Mononuclear cell (primary cell): Measurements from ENCODE around the gene XG. TPM values are rescaled to one million over a fixed set of nuclear protein-coding genes. Genes with fewer than 3 reads are reported as not detected.
"Not testable (repeated sequence)": the region's sequence is repeated elsewhere in the genome, so short reads cannot be mapped to it uniquely, and the experiment has no call there.

Experiments
- H3K27me3 ChIP-seq: 2 replicates; pipeline ENCODE4 v1.6.0; 2011; ENCODE audit warnings: low read length, control low read depth; ENCODE audit not compliant: insufficient read depth
- H3K4me1 ChIP-seq: 2 replicates; pipeline ENCODE4 v1.5.1; 2011; ENCODE audit warnings: mild to moderate bottlenecking, low read length, control low read depth; ENCODE audit not compliant: insufficient read depth
- H3K4me3 ChIP-seq: 2 replicates; pipeline ENCODE4 v1.5.1; 2011; ENCODE audit warnings: mild to moderate bottlenecking, low read length, moderate library complexity
- H3K9me3 ChIP-seq: 2 replicates; pipeline ENCODE4 v1.5.1; 2011; ENCODE audit warnings: low read depth, mild to moderate bottlenecking, control low read depth, low read length
- total RNA-seq: library from RNA; depleted of rRNA; stranded (reverse); fragments of >200 nt; gene quantifications from one replicate; pipeline ENCODE4 v1.2.3, GENCODE V29; 2012

XG gene
- total RNA-seq, 1 donor: 0.10 TPM

- H3K27me3 ChIP-seq, H3K4me1 ChIP-seq, H3K9me3 ChIP-seq, H3K4me3 ChIP-seq: not testable (repeated sequence)
Observed at GRCh38 chrX:2812161-2812907, 60.5 kb downstream of the XG start.

GRCh38 chrX:2817036-2817435 is 65.2 kb downstream of the XG start:
- no peaks in the 10 kb centered on the region for H3K9me3 ChIP-seq
- H3K4me3 ChIP-seq: no peak overlapping the region
- no peaks in the 10 kb centered on the region for H3K27me3 ChIP-seq
- no peaks in the 10 kb centered on the region for H3K4me1 ChIP-seq

GRCh38 chrX:2819345-2820135 is 67.7 kb downstream of the XG start:
- Histone ChIP-seq H3K4me3 (no peak overlapping the region), H3K9me3 (no peaks in the 10 kb centered on the region), H3K4me1 (no peaks in the 10 kb centered on the region), H3K27me3 (no peaks in the 10 kb centered on the region)

GRCh38 chrX:2820136-2820771 is 68.4 kb downstream of the XG start:
- no peaks in the 10 kb centered on the region for H3K9me3 ChIP-seq
- H3K27me3 ChIP-seq: no peaks in the 10 kb centered on the region
- no peak overlapping the region for H3K4me3 ChIP-seq
- H3K4me1 ChIP-seq: no peaks in the 10 kb centered on the region

- Histone ChIP-seq H3K4me1 (no peaks in the 10 kb centered on the region), H3K27me3 (peaks cover 7% of the 10 kb centered on the region), H3K4me3 (no peak overlapping the region), H3K9me3 (no peaks in the 10 kb centered on the region)
Observed at GRCh38 chrX:2823795-2824386, 72.1 kb downstream of the XG start.

- Histone ChIP-seq H3K4me1 (no peaks in the 10 kb centered on the region), H3K27me3 (peaks cover 7% of the 10 kb centered on the region)
Observed at GRCh38 chrX:2824886-2825285, 73.0 kb downstream of the XG start.

GRCh38 chrX:2828344-2828958 is 76.6 kb downstream of the XG start, which contains the start of gene GYG2:
Gene GYG2, plus strand, starts transcription at chrX:2828930. Its CDS starts 1,259 bp downstream, at chrX:2830189.
- H3K9me3 ChIP-seq: no peaks in the 10 kb centered on the region
- H3K4me1 ChIP-seq: no peaks in the 10 kb centered on the region
- H3K4me3 ChIP-seq: no peak within 1 kb of the TSS
- peaks cover 7% of the 10 kb centered on the region for H3K27me3 ChIP-seq

More at GRCh38 chrX:2824886-2825285, 73.0 kb downstream of the XG start:
- H3K9me3 ChIP-seq: no peaks in the 10 kb centered on the region
- no peak overlapping the region for H3K4me3 ChIP-seq

GRCh38 chrX:2828959-2829411 is 77.1 kb downstream of the XG start:
- no peak overlapping the region for H3K4me3 ChIP-seq
- no peaks in the 10 kb centered on the region for H3K4me1 ChIP-seq
- H3K27me3 ChIP-seq: peaks cover 7% of the 10 kb centered on the region
- H3K9me3 ChIP-seq: no peaks in the 10 kb centered on the region

GRCh38 chrX:2829469-2830246 is 77.8 kb downstream of the XG start:
- Histone ChIP-seq H3K4me3 (no peak overlapping the region), H3K27me3 (peaks cover 7% of the 10 kb centered on the region), H3K4me1 (no peaks in the 10 kb centered on the region), H3K9me3 (no peaks in the 10 kb centered on the region)

- peaks cover 7% of the 10 kb centered on the region for H3K27me3 ChIP-seq
- H3K4me3 ChIP-seq: no peak overlapping the region
- H3K4me1 ChIP-seq: no peaks in the 10 kb centered on the region
- H3K9me3 ChIP-seq: no peaks in the 10 kb centered on the region
Observed at GRCh38 chrX:2831471-2832228, 79.8 kb downstream of the XG start.

- Histone ChIP-seq H3K4me3 (no peak overlapping the region), H3K9me3 (no peaks in the 10 kb centered on the region), H3K27me3 (no peaks in the 10 kb centered on the region), H3K4me1 (no peaks in the 10 kb centered on the region)
Observed at GRCh38 chrX:2837961-2838360, 86.1 kb downstream of the XG start.

- H3K4me1 ChIP-seq: no peaks in the 10 kb centered on the region
- H3K4me3 ChIP-seq: no peak overlapping the region
- no peaks in the 10 kb centered on the region for H3K9me3 ChIP-seq
- H3K27me3 ChIP-seq: no peaks in the 10 kb centered on the region
Observed at GRCh38 chrX:2840961-2841360, 89.1 kb downstream of the XG start.

- no peaks in the 10 kb centered on the region for H3K27me3 ChIP-seq
- H3K9me3 ChIP-seq: no peaks in the 10 kb centered on the region
Observed at GRCh38 chrX:2841537-2841936, 89.7 kb downstream of the XG start.

More at GRCh38 chrX:2841537-2841936, 89.7 kb downstream of the XG start:
- Histone ChIP-seq H3K4me1 (no peaks in the 10 kb centered on the region), H3K4me3 (no peak overlapping the region)
